AG10803 (cell line): ENCODE data around the gene PVALEF.
"Not testable (repeated sequence)": the region's sequence is repeated elsewhere in the genome, so short reads cannot be mapped to it uniquely, and the experiment has no call there.

Experiments
- DNase-seq: peaks from one replicate; pipeline ENCODE4 v3.0.0; 2010; ENCODE audit warnings: low read depth
- H3K4me3 ChIP-seq: 2 replicates; pipeline ENCODE4 v1.5.1; 2011; ENCODE audit warnings: mild to moderate bottlenecking, low read length, control low read depth
- CTCF ChIP-seq: conservative IDR thresholded peaks from 2 replicates; pipeline ENCODE4 v1.5.1; 2011; ENCODE audit warnings: mild to moderate bottlenecking, low read length, control low read depth, inconsistent platforms

The PVALEF gene

GRCh38 chr17:81221842-81222619, 56.7 kb downstream of the PVALEF start:
- peak overlapping the region; percentile 69 for H3K4me3 ChIP-seq
- no peak for TF ChIP-seq CTCF
- no peak for DNase-seq

- no peak for TF ChIP-seq CTCF
- peak overlapping the region; percentile 69 for H3K4me3 ChIP-seq
- no peak for DNase-seq
Measured at GRCh38 chr17:81222620-81222905, 57.3 kb downstream of the PVALEF start.

- TF ChIP-seq CTCF, result no peak
- peak within 1 kb of the TSS; percentile 69 for H3K4me3 ChIP-seq
Measured at GRCh38 chr17:81222906-81223761, 57.8 kb downstream of the PVALEF start, which contains the start of gene CEP131. CEP131 (minus strand) TSS chr17:81222965; CDS start chr17:81220056, 2,909 bp downstream.

GRCh38 chr17:81223762-81224130, 58.4 kb downstream of the PVALEF start:
- peak overlapping the region; percentile 59 for H3K4me3 ChIP-seq
- no peak for TF ChIP-seq CTCF
- no peak for DNase-seq

More at GRCh38 chr17:81222906-81223761, 57.8 kb downstream of the PVALEF start, which contains the start of gene CEP131:
- DNase-seq, result peak; percentile 98

GRCh38 chr17:81227630-81228029, 62.3 kb downstream of the PVALEF start:
- H3K4me3 ChIP-seq, DNase-seq: not testable (repeated sequence)

- no peak overlapping the region for H3K4me3 ChIP-seq
- TF ChIP-seq CTCF, result no peak
- no peak for DNase-seq
Measured at GRCh38 chr17:81228420-81228819, 63.1 kb downstream of the PVALEF start.

GRCh38 chr17:81228834-81229665, 63.7 kb downstream of the PVALEF start:
- no peak overlapping the region for H3K4me3 ChIP-seq
- no peak for TF ChIP-seq CTCF
- DNase-seq, result no peak
